ENCODE measurements around the gene TAOK3. TPM values are rescaled to one million over a fixed set of nuclear protein-coding genes. Genes with fewer than 3 reads are reported as not detected.

The TAOK3 gene
- total RNA-seq, 1 donor from 2014 or later: 13.5 TPM

GRCh38 chr12:118220702-118221101, 152.0 kb downstream of the TAOK3 start:
- DNase-seq (ENCODE audit: low read depth): no peak
- no peak for TF ChIP-seq CTCF (IDR thresholded peaks at IDR 0.05; ENCODE audit: insufficient read depth, low read length, poor library complexity, severe bottlenecking)
- Histone ChIP-seq H3K36me3 (ENCODE audit: control insufficient read depth, insufficient read depth, low read length) (no peaks in the 10 kb centered on the region), H3K4me3 (ENCODE audit: low read depth, low read length) (no peak overlapping the region), H3K27me3 (ENCODE audit: control insufficient read depth, insufficient read depth, low read length) (no peaks in the 10 kb centered on the region)

GRCh38 chr12:118219772-118220171, 152.9 kb downstream of the TAOK3 start:
- H3K4me3 ChIP-seq (ENCODE audit: low read depth, low read length): no peak overlapping the region

GRCh38 chr12:118219106-118219505, 153.6 kb downstream of the TAOK3 start:
- TF ChIP-seq CTCF (IDR thresholded peaks at IDR 0.05; ENCODE audit: insufficient read depth, low read length, poor library complexity, severe bottlenecking): no peak
- no peaks in the 10 kb centered on the region for H3K36me3 ChIP-seq (ENCODE audit: control insufficient read depth, insufficient read depth, low read length)
- DNase-seq (ENCODE audit: low read depth): no peak
- no peak overlapping the region for H3K4me3 ChIP-seq (ENCODE audit: low read depth, low read length)
- H3K27me3 ChIP-seq (ENCODE audit: control insufficient read depth, insufficient read depth, low read length): no peaks in the 10 kb centered on the region

More at GRCh38 chr12:118219772-118220171, 152.9 kb downstream of the TAOK3 start:
- Histone ChIP-seq H3K27me3 (ENCODE audit: control insufficient read depth, insufficient read depth, low read length) (no peaks in the 10 kb centered on the region), H3K36me3 (ENCODE audit: control insufficient read depth, insufficient read depth, low read length) (no peaks in the 10 kb centered on the region)
- DNase-seq (ENCODE audit: low read depth): no peak
- no peak for TF ChIP-seq CTCF (IDR thresholded peaks at IDR 0.05; ENCODE audit: insufficient read depth, low read length, poor library complexity, severe bottlenecking)

- TF ChIP-seq CTCF (IDR thresholded peaks at IDR 0.05; ENCODE audit: insufficient read depth, low read length, poor library complexity, severe bottlenecking): no peak
- H3K36me3 ChIP-seq (ENCODE audit: control insufficient read depth, insufficient read depth, low read length): no peaks in the 10 kb centered on the region
- H3K27me3 ChIP-seq (ENCODE audit: control insufficient read depth, insufficient read depth, low read length): no peaks in the 10 kb centered on the region
- H3K4me3 ChIP-seq (ENCODE audit: low read depth, low read length): no peak overlapping the region
- DNase-seq (ENCODE audit: low read depth): no peak
Observed at GRCh38 chr12:118213452-118213851, 159.3 kb downstream of the TAOK3 start.

- TF ChIP-seq CTCF (IDR thresholded peaks at IDR 0.05; ENCODE audit: insufficient read depth, low read length, poor library complexity, severe bottlenecking): no peak
- Histone ChIP-seq H3K27me3 (ENCODE audit: control insufficient read depth, insufficient read depth, low read length) (no peaks in the 10 kb centered on the region), H3K4me3 (ENCODE audit: low read depth, low read length) (no peak overlapping the region), H3K36me3 (ENCODE audit: control insufficient read depth, insufficient read depth, low read length) (no peaks in the 10 kb centered on the region)
- no peak for DNase-seq (ENCODE audit: low read depth)
Observed at GRCh38 chr12:118212606-118213005, 160.1 kb downstream of the TAOK3 start.

GRCh38 chr12:118206107-118206412, 166.6 kb downstream of the TAOK3 start:
- TF ChIP-seq CTCF (IDR thresholded peaks at IDR 0.05; ENCODE audit: insufficient read depth, low read length, poor library complexity, severe bottlenecking): no peak
- H3K27me3 ChIP-seq (ENCODE audit: control insufficient read depth, insufficient read depth, low read length): no peaks in the 10 kb centered on the region
- H3K36me3 ChIP-seq (ENCODE audit: control insufficient read depth, insufficient read depth, low read length): no peaks in the 10 kb centered on the region
- no peak overlapping the region for H3K4me3 ChIP-seq (ENCODE audit: low read depth, low read length)
- no peak for DNase-seq (ENCODE audit: low read depth)

All from kidney epithelial cell (primary cell).